GM19238 (cell line): ENCODE results near the gene CACNA2D1.

Source experiments
- DNase-seq: peaks from one replicate; pipeline ENCODE4 v3.0.0; 2011; ENCODE audit warnings: low spot score; ENCODE audit not compliant: insufficient read length

Gene CACNA2D1

GRCh38 chr7:82114237-82114636, 329.3 kb downstream of the CACNA2D1 start:
- no peak for DNase-seq

- no peak for DNase-seq
Observed at GRCh38 chr7:82110146-82110840, 333.3 kb downstream of the CACNA2D1 start.

- no peak for DNase-seq
Observed at GRCh38 chr7:82109288-82109687, 334.3 kb downstream of the CACNA2D1 start.

DNA sequence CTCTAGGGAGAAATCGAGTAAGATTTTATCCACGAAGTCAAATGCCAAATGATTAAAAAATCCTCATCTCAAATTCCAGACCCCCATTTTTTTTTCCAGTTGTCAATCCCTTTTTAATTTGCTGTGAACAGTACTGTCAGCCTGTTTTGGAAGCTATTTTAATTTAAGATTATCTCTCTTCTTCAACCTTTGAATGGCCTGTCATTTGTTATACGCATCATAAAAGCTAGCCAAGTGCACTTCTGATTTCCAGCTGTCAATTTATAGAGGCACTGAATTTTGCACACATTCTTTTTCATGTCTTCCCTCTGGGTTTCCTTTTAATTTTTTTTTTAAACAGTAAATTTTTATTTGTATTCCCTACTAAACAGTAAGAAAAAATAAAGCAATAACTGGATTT, 337.4 kb downstream of the CACNA2D1 start:
- no peak for DNase-seq

DNA sequence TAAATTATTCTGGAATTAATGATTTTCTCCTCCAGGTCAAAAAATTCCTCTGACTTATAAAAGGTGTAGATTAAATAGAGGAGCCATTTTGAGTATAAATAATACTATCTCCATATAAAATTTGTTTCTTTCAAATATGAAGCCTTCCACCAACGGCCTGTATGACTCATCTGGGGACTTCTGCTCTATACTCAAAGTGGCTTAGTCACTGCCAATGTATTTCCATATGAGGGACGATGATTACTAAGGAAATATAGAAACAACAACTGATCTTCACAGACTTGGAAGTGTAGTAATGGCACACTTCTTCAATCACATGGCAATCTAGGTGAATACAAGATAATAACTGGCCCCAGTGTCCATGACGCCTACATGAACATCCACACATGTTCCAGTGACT, 338.1 kb downstream of the CACNA2D1 start:
- DNase-seq = no peak

- DNase-seq = no peak
Observed at GRCh38 chr7:82098414-82098813, 345.2 kb downstream of the CACNA2D1 start.

DNA sequence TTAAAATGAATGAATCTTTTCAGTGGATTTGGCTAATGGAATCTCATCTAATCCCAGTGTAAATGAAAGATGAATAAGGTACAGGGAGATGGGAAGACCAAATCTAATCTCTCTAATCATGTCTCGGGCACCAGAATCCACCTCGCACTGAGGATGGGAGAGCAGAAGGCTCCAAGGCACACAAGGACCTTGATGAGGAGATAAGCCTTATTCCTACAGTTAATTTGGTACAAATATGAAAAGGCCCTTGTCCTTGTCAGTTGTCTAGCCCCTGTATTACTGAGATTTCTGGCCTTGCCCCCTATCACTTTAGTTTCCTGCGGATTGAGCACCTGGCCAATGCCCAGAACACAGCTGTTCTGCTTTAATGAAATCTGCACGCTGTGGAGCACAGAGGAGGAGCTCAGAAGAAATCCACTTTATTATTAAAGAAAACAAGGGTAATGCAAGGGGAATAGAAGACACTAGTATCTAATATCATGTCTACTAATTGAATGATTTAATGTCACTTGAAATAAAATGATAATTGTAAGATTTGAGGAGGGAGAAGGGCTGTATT, 352.4 kb downstream of the CACNA2D1 start:
- no peak for DNase-seq

DNA sequence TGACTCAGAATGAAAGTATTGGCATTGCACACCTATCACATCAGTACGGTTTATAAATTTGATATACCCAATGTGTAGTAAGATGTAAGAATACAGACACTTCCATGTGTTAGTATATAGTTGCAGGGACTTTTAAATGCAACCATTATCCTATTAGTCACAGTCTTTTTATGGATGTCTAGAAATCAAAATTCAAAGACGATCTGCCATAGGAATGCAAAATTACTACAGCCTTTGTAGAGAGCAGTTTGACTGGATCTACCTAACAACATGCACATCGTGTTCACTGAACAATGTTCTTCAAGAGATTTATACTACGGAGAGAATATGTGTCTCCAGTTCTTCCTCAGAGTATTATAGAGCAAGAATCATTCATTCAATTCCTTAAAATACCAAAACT, 356.5 kb downstream of the CACNA2D1 start:
- DNase-seq = no peak

DNA sequence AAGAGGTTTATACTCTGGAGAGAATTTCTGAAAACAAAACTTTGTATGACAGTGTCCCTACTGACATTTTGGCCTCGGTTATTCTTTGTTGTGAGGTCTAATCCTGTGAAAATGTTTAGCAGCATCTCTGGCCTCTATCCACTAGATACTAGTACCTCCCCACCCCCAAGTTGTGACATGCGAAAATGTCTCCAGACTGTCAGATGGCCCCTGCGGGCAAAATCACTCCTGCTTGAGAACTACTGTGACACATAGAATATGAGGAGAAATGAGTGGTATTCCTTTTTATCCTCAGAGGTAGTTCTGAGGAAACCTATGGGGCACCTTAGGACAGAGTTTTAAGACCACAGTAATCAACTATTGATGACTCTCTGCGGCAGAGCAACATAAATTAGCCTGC, 358.5 kb downstream of the CACNA2D1 start:
- DNase-seq = no peak

- DNase-seq = no peak
Observed at GRCh38 chr7:82081644-82082224, 361.8 kb downstream of the CACNA2D1 start.

DNA sequence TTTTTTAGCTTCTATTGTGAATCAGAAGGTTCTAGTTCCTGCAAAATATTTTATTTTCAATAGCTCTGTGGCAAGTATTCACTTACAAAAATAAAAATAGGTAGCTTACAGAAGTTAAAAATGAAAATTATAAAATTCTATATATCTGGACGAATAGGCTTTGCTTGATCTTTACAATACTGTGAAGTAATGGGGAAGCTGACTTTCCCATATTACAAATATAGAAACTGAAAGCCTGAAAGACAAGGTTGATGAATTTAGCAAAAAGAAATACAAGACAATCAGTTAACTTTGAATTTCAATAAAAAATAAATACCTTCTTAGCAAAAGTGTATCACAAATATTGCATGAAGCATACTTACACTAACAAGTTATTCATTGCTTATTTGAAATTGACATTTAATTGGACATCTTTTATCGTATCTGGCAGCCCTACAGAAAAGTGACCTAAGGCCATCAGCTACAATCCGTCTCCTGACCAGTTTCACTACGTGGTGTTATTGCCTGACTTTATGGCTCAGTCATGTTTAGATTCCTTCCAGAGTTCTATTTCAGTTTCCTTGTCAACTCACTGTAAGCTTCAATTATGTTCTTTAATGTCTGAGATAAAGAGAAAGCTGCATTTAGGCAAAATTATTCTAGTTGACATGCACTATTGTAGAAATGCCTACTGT, 363.2 kb downstream of the CACNA2D1 start:
- DNase-seq = no peak

DNA sequence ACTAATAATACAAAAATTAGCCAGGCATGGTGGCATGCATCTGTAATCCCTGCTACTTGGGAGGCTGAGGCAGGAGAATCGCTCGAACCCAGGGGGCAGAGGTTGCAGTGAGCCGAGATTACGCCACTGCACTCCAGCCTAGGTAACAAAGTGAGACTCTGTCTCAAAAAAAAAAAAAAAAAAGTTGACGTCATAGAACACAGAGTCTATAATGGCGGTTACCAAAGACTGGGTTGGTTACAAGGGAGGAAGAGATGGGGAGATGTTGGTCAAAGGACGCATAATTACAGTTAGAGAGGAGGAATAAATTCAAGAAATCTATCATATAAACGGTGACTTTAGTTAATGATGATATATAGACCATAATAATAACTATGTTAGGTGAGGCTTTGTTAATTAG, 364.1 kb downstream of the CACNA2D1 start:
- DNase-seq = no peak

DNA sequence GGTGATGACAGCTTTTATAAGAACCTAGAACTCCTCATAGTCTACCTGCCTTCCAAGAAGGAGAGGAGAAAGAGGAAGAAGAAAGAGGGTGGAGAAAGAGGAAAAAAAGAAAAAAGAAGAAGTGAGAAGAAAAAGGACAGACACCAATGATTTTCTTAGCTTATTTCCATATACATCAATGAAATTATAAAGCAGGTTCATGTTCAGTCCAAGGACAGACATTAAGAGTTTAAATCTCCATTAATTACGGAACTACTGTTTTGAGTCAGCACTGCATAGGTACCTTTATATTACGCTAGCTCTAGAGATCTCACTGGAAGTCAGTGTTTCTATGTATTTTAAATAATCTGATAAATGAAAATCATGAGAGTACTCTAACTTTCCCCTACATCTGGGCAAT, 364.8 kb downstream of the CACNA2D1 start:
- DNase-seq = no peak

GRCh38 chr7:82071468-82071867, 372.1 kb downstream of the CACNA2D1 start:
- DNase-seq = no peak

DNA sequence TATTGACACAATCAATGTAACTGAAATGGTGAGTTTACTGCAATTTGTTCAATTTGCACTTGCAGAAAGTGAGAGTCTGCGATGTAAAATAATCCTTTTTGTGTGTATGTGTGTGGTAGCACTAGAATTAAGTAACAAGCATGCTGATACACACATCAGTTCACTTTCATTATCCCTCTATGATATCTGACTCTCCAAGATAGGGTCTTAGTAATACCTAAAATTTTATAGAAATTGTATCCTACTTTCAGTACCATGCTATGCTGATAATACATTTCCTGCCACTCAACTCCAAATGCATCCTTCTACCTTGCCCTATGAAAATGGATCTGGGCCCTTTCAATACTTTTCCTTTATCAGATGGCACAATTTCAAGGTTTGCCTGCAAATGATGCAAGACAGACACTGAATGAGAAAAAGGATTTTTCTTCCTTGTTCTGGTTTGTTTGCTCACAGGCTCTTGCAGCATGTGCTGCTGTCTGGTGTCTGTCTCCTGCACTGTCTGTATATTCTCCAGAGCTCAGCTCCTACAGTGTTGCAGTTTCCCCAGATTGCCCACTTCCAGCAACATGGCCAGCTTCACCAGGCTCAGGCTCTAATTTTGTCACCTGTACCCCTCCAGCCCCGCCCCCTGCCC, 375.8 kb downstream of the CACNA2D1 start:
- no peak for DNase-seq

- no peak for DNase-seq
Observed at GRCh38 chr7:82057476-82057875, 386.1 kb downstream of the CACNA2D1 start.

- DNase-seq = no peak
Observed at GRCh38 chr7:82056282-82056681, 387.3 kb downstream of the CACNA2D1 start.

DNA sequence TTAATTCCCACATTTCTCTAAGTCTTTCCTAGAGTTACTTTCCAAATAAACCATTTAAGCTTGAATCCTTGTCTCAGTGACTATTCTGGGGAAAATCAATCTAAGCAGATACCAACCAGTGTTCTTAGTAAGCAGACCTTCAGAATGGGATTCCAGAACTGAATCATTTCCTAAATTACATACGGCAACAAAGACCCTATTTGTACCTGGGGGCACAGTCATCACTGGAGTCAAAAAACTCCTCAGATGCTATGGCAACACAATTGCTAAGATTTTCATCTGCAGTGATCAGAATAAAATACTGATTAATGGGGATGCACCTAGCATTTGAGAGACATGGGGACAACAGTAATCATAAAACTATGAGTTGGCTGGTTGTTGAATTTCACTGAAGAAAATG, 389.0 kb downstream of the CACNA2D1 start:
- DNase-seq = no peak

- no peak for DNase-seq
Observed at GRCh38 chr7:82053453-82054032, 390.0 kb downstream of the CACNA2D1 start.

DNA sequence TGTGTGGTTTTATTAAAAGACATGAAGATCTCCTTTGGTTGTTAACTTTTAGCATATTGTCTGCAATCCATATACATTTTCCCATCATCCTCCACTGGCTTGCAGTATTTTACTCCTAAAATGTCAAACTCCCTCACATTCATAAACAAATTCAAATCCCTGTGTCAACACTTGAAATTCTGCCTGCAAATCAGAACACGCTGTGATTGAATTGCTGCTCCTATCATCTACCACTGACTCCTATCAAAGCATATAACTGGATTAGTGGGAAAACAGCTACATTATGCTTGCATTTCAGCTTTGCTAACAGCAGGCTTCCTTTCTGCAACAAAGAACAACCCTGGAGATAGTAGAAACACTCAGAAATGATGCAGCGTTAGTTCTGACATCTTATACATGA, 392.0 kb downstream of the CACNA2D1 start:
- no peak for DNase-seq

DNA sequence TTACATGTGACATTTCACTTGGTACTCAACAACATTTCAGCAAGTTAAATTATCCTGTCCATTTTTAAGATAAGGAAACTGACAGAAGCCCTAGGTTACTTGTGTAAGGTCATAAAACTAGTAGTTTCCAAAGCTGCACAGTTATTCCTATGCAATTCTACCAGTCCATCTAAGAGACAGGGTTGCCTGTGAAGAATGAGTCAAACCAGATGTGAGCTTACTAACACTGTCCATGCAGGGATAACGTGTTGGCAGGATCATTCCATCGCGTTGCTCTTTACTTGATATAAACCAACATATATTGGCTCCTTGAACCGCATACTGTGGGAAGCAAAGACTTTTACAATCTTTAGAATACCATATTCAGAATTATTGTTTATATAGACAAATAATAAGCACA, 392.8 kb downstream of the CACNA2D1 start:
- DNase-seq = no peak
